Lower lobe of right lung (tissue), 2 donors: ENCODE results near the gene EGR1. TPM values are rescaled to one million over a fixed set of nuclear protein-coding genes. Genes with fewer than 3 reads are reported as not detected.
A peak's percentile ranks its signal among the peaks of the same experiment; 100 is the strongest.
"Not testable (repeated sequence)": the region's sequence is repeated elsewhere in the genome, so short reads cannot be mapped to it uniquely, and the experiment has no call there.

Source experiments
- ATAC-seq, 2 donors: fragments of 200-7000 bp; cut with Tn5 transposase; one replicate each; pipeline ENCODE4 v1.9.1; 2020 to 2022; ENCODE audit warnings: mild to moderate bottlenecking in 2 of 2, moderate library complexity in 2 of 2
- DNase-seq: peaks from one replicate; pipeline ENCODE4 v3.0.0-alpha.2; 2020
- H3K27ac ChIP-seq: fragments of 200-600 bp; one replicate; pipeline ENCODE4 v1.8.0; 2022
- H3K27me3 ChIP-seq: fragments of 200-600 bp; one replicate; pipeline ENCODE4 v1.8.0; 2022; ENCODE audit warnings: low read depth
- H3K36me3 ChIP-seq: fragments of 200-600 bp; one replicate; pipeline ENCODE4 v1.8.0; 2022; ENCODE audit warnings: mild to moderate bottlenecking
- H3K4me1 ChIP-seq: fragments of 200-600 bp; one replicate; pipeline ENCODE4 v1.8.0; 2022
- H3K4me3 ChIP-seq: fragments of 200-600 bp; one replicate; pipeline ENCODE4 v1.8.0; 2022; ENCODE audit warnings: mild to moderate bottlenecking
- H3K9me3 ChIP-seq: fragments of 200-600 bp; one replicate; pipeline ENCODE4 v1.8.0; 2022
- CTCF ChIP-seq: fragments of 200-600 bp; IDR thresholded peaks from one replicate; pipeline ENCODE4 v1.8.0; 2022; ENCODE audit warnings: antibody characterized with exemption, mild to moderate bottlenecking
- intact Hi-C: fragments of 100-400 bp; cut with DNase I; formaldehyde crosslinking; loops from one replicate; pipeline ENCODE4 v1.11.0; 2022
- total RNA-seq: library from RNA; stranded (reverse); fragmentation: NEBNext Ultra II Directional; extraction: Animal tissue kit (Norgen Biotek cat#: 25700); gene quantifications from one replicate; pipeline ENCODE4 v1.2.1, GENCODE V29; 2021
- donor health status: DM: no; HTN: yes; CAD: no; lungs with severe emphysema.

The EGR1 gene
- total RNA-seq, 1 donor from 2014 or later, result 78.2 TPM

GRCh38 chr5:138502521-138502920 lies 37.2 kb downstream of the EGR1 start:
- no peak overlapping the region for H3K4me3 ChIP-seq
- H3K36me3 ChIP-seq, result peaks cover 13% of the 10 kb centered on the region
- no peak overlapping the region for H3K27ac ChIP-seq
- DNase-seq, result no peak
- no peak for TF ChIP-seq CTCF
- no peak for ATAC-seq
- intact Hi-C loops, result loop anchor here (10.0 kb wide), 1 partner anchor 48 kb away; no protein-coding TSS in a partner anchor
- no peaks in the 10 kb centered on the region for H3K9me3 ChIP-seq
- no peaks in the 10 kb centered on the region for H3K27me3 ChIP-seq
- peaks cover 11% of the 10 kb centered on the region for H3K4me1 ChIP-seq

- ATAC-seq, result peak; percentile 82 to 83
- Histone ChIP-seq H3K27me3 (no peaks in the 10 kb centered on the region), H3K36me3 (peaks cover 25% of the 10 kb centered on the region), H3K9me3 (no peaks in the 10 kb centered on the region), H3K4me3 (no peak overlapping the region), H3K4me1 (peaks cover 17% of the 10 kb centered on the region), H3K27ac (no peak overlapping the region)
- peak; percentile 76 for TF ChIP-seq CTCF
- intact Hi-C loops, result loop anchor here (10.0 kb wide), 1 partner anchor 49 kb away; no protein-coding TSS in a partner anchor
- DNase-seq, result no peak
Observed at GRCh38 chr5:138503487-138504270, 38.4 kb downstream of the EGR1 start.

GRCh38 chr5:138504799-138505198 lies 39.5 kb downstream of the EGR1 start:
- TF ChIP-seq CTCF, result no peak
- Histone ChIP-seq H3K4me3 (no peak overlapping the region), H3K9me3 (no peaks in the 10 kb centered on the region), H3K4me1 (peaks cover 20% of the 10 kb centered on the region), H3K27me3 (no peaks in the 10 kb centered on the region), H3K27ac (peak overlapping the region; percentile 46), H3K36me3 (peaks cover 36% of the 10 kb centered on the region)
- intact Hi-C loops, result loop anchor here (10.0 kb wide), 1 partner anchor 50 kb away; no protein-coding TSS in a partner anchor
- no peak for DNase-seq
- peak; percentile 23 to 31 for ATAC-seq

GRCh38 chr5:138506370-138507306 lies 41.4 kb downstream of the EGR1 start:
- DNase-seq (no peak), ATAC-seq (no peak)
- no peaks in the 10 kb centered on the region for H3K9me3 ChIP-seq
- H3K27me3 ChIP-seq, result no peaks in the 10 kb centered on the region
- intact Hi-C loops, result loop anchor here (10.0 kb wide), 1 partner anchor 52 kb away; no protein-coding TSS in a partner anchor
- peaks cover 20% of the 10 kb centered on the region for H3K4me1 ChIP-seq
- peaks cover 53% of the 10 kb centered on the region for H3K36me3 ChIP-seq
- no peak overlapping the region for H3K27ac ChIP-seq
- no peak for TF ChIP-seq CTCF
- H3K4me3 ChIP-seq, result no peak overlapping the region

GRCh38 chr5:138507485-138507884 lies 42.2 kb downstream of the EGR1 start:
- ATAC-seq, result peak; percentile 50 to 65

More at GRCh38 chr5:138507485-138507884, 42.2 kb downstream of the EGR1 start:
- DNase-seq, H3K9me3 ChIP-seq, H3K27me3 ChIP-seq, H3K4me3 ChIP-seq: not testable (repeated sequence)
- intact Hi-C loops, result loop anchor here (10.0 kb wide), 1 partner anchor 53 kb away; no protein-coding TSS in a partner anchor
- H3K4me1 ChIP-seq, result peaks cover 20% of the 10 kb centered on the region
- peaks cover 60% of the 10 kb centered on the region for H3K36me3 ChIP-seq
- peak overlapping the region; percentile 67 for H3K27ac ChIP-seq
